GM12878 (cell line): ENCODE data around the gene SHLD1. TPM values are rescaled to one million over a fixed set of nuclear protein-coding genes. Genes with fewer than 3 reads are reported as not detected.

ENCODE experiments used
- ATAC-seq: fragments of 200-7000 bp; cut with Tn5 transposase; 3 replicates; pipeline ENCODE4 v1.9.1; 2020; ENCODE audit warnings: mild to moderate bottlenecking, moderate library complexity
- BruUV-seq: library from RNA; stranded (reverse); fragments of 400-500 nt; replicated peaks from 2 replicates; lab custom pipeline; 2021; lab: Mats Ljungman, UMichigan
- CTCF ChIA-PET: fragments of 300-600 bp; sonication (Branson Sonifier 250); formaldehyde crosslinking; extraction: SDS; loops from one replicate; lab custom pipeline; 2021; ENCODE audit warnings: inconsistent platforms; lab: Yijun Ruan, JAX
- POLR2A ChIA-PET: fragments of 350-600 bp; formaldehyde crosslinking; extraction: SDS; loops from one replicate; lab custom pipeline; 2021; ENCODE audit warnings: inconsistent platforms; lab: Charles Lee
- RAD21 ChIA-PET: fragments of 300-600 bp; sonication (Branson Sonifier 250); formaldehyde crosslinking; loops from one replicate; lab custom pipeline; 2023; ENCODE audit warnings: antibody characterized with exemption; ENCODE audit not compliant: unreplicated experiment; lab: Charles Lee
- SMC1A ChIA-PET: fragments of 300-600 bp; sonication (Branson Sonifier 250); formaldehyde crosslinking; loops from one replicate; lab custom pipeline; 2023; ENCODE audit not compliant: unreplicated experiment, uncharacterized antibody; lab: Charles Lee
- DNase-seq: peaks from one replicate; pipeline ENCODE4 v3.0.0-alpha.2; 2011; ENCODE audit warnings: low read depth, low spot score
- FAIRE-seq: peaks from 3 replicates; lab custom pipeline; 2011; peaks lifted over from hg19 to GRCh38; lab: Jason Lieb, UNC
- H2AFZ ChIP-seq: 2 replicates; pipeline ENCODE4 v1.6.0; 2011; ENCODE audit warnings: low read depth, low read length, control low read depth; ENCODE audit not compliant: control insufficient read depth
- H3K27ac ChIP-seq: 2 replicates; pipeline ENCODE4 v1.5.1; 2011; ENCODE audit warnings: control low read depth; ENCODE audit not compliant: control insufficient read depth, insufficient read depth
- H3K27me3 ChIP-seq, 2 experiments: replicated peaks in 1 of 2; 2 replicates each; pipeline versions ENCODE4 v1.6.0 to v1.6.1; 2011; ENCODE audit warnings: low read length in 1 of 2; ENCODE audit not compliant: control insufficient read depth in 2 of 2, insufficient read depth in 2 of 2
- H3K36me3 ChIP-seq, 2 experiments: 2 replicates each; pipeline ENCODE4 v1.5.1; 2011; ENCODE audit warnings: low read length in 1 of 2; ENCODE audit not compliant: control insufficient read depth in 2 of 2, insufficient read depth in 2 of 2
- H3K4me1 ChIP-seq: 2 replicates; pipeline ENCODE4 v1.6.1; 2011; ENCODE audit warnings: mild to moderate bottlenecking, low read length, moderate library complexity, mixed read lengths; ENCODE audit not compliant: control insufficient read depth, insufficient read depth
- H3K4me2 ChIP-seq: 2 replicates; pipeline ENCODE4 v1.6.0; 2011; ENCODE audit warnings: control low read depth; ENCODE audit not compliant: control insufficient read depth, insufficient read depth
- H3K4me3 ChIP-seq: fragments of 200-600 bp; sonication (generic); 2 replicates; pipeline ENCODE4 v1.5.1; 2016
- H3K79me2 ChIP-seq: 2 replicates; pipeline ENCODE4 v1.6.0; 2011; ENCODE audit warnings: low read length; ENCODE audit not compliant: control insufficient read depth, insufficient read depth
- H3K9ac ChIP-seq: 2 replicates; pipeline ENCODE4 v1.8.0; 2011; ENCODE audit warnings: low read length, control low read depth, mixed read lengths; ENCODE audit not compliant: control insufficient read depth, insufficient read depth
- H3K9me3 ChIP-seq: replicated peaks from 3 replicates; pipeline ENCODE4 v1.5.1; 2011; ENCODE audit warnings: mild to moderate bottlenecking, low read length; ENCODE audit not compliant: control insufficient read depth, insufficient read depth
- H4K20me1 ChIP-seq: 2 replicates; pipeline ENCODE4 v1.6.0; 2011; ENCODE audit not compliant: control insufficient read depth, insufficient read depth
- BACH1 ChIP-seq: fragments of 450-650 bp; IDR thresholded peaks from 2 replicates; pipeline ENCODE4 v1.6.1; 2017; ENCODE audit warnings: mild to moderate bottlenecking, borderline replicate concordance
- FOXM1 ChIP-seq: IDR thresholded peaks from 2 replicates; pipeline ENCODE4 v1.6.1; 2012; ENCODE audit warnings: low read depth, mild to moderate bottlenecking, inconsistent platforms, low read length, moderate library complexity
- POLR2AphosphoS5 ChIP-seq: IDR thresholded peaks from 2 replicates; pipeline ENCODE4 v1.6.1; 2011; ENCODE audit warnings: mild to moderate bottlenecking, low read length, inconsistent platforms
- SREBF1 ChIP-seq: IDR thresholded peaks from 2 replicates; pipeline ENCODE4 v1.6.1; 2012; ENCODE audit warnings: mild to moderate bottlenecking, low read length
- ZBED1 ChIP-seq: IDR thresholded peaks from 2 replicates; pipeline ENCODE4 v1.6.1; 2016; ENCODE audit warnings: borderline replicate concordance
- WGBS: methylation state at CpG from one replicate; pipeline ENCODE4 v1.1.6; 2016; ENCODE audit warnings: low lambda C conversion rate; ENCODE audit not compliant: insufficient replicate concordance, insufficient coverage; ENCODE audit errors: missing lambda C conversion rate; 5-methylcytosine and 5-hydroxymethylcytosine counted together
- in situ Hi-C: fragments of 300-500 bp; cut with MboI; formaldehyde crosslinking; loops from 9 replicates; pipeline ENCODE4 v1.14.3; 2018; ENCODE audit warnings: mixed read lengths
- intact Hi-C: fragments of 100-400 bp; cut with micrococcal nuclease; formaldehyde crosslinking; loops from one replicate; pipeline ENCODE4 v1.14.2; 2022; ENCODE audit not compliant: unreplicated experiment
- polyA plus RNA-seq, 11 experiments: library from polyadenylated mRNA; depleted of rRNA in 4 of 11; unstranded in 6 of 11; stranded (reverse) in 5 of 11; fragments of >200 nt; fragmentation: Nextera tagmentation in 4 of 11; fragmentation: Illumina TruSeq in 1 of 11; extraction: Ambion mirVana in 4 of 11; extraction: Trizol in 1 of 11; gene quantifications; 1 replicate in 1 of 11; 2 replicates in 10 of 11; pipeline versions ENCODE4 v1.2.1 to v1.2.3, GENCODE V29; 2011 to 2016; ENCODE audit warnings: inconsistent platforms in 2 of 11, missing spikeins in 2 of 11, low read depth in 1 of 11
- total RNA-seq, 4 experiments: library from RNA; depleted of rRNA in 3 of 4; stranded (reverse); fragments of >200 nt in 3 of 4; fragmentation: Illumina TruSeq in 1 of 4; extraction: Trizol in 1 of 4; gene quantifications; 2 replicates each; pipeline versions ENCODE4 v1.2.1 to v1.2.3, GENCODE V29; 2013 to 2021
- TF ChIP-seq, protein P1 (sequence below): IDR thresholded peaks from 2 replicates; pipeline ENCODE4 v1.6.1; 2011; ENCODE audit warnings: borderline replicate concordance, low read depth, mild to moderate bottlenecking, moderate library complexity, mixed read lengths, low read length; ENCODE audit not compliant: insufficient read depth; ENCODE audit errors: extremely low read length
- TF ChIP-seq, protein P2 (sequence below): fragments of 450-650 bp; formaldehyde crosslinking; IDR thresholded peaks from 2 replicates; pipeline ENCODE4 v1.5.0; 2022; ENCODE audit warnings: mild to moderate bottlenecking, missing genetic modification characterization
- TF ChIP-seq, protein P3 (sequence below): fragments of 450-650 bp; IDR thresholded peaks from 2 replicates; pipeline ENCODE4 v1.6.1; 2016; ENCODE audit warnings: mild to moderate bottlenecking

Gene SHLD1
- total and polyA plus RNA-seq, 10 of the 15 experiments (the other 5 are each of a cell fraction or from before 2014, with no cell fraction given): 10.8 to 70.9 (median 25.4) TPM

GRCh38 chr20:5899444-5899843 is 149.2 kb downstream of the SHLD1 start:
- H3K27me3 ChIP-seq: no peaks in the 10 kb centered on the region; a peak in 1 of 4 replicates

More at GRCh38 chr20:5899444-5899843, 149.2 kb downstream of the SHLD1 start:
- H3K9me3 ChIP-seq: no peaks in the 10 kb centered on the region
- no peak overlapping the region for H3K27ac ChIP-seq
- SMC1A ChIA-PET: interaction anchor here (0.6 kb wide), 1 partner anchor 14 kb away, joined by 3 read pairs; no protein-coding TSS in a partner anchor
- no TSS peak for BruUV-seq
- FAIRE-seq: no peak
- intact Hi-C loops: no loop called here
- no peaks in the 10 kb centered on the region for H3K79me2 ChIP-seq
- H3K4me3 ChIP-seq: no peak overlapping the region
- H3K36me3 ChIP-seq: no peaks in the 10 kb centered on the region
- RAD21 ChIA-PET: no interaction called here
- no peaks in the 10 kb centered on the region for H3K4me1 ChIP-seq
- no peak overlapping the region for H2AFZ ChIP-seq
- WGBS: 0% methylated on average over 1 of the region's 1 CpG
- CTCF ChIA-PET: no interaction called here
- POLR2A ChIA-PET: interaction anchor here (0.6 kb wide), 1 partner anchor 73 kb away, joined by 3 read pairs; no protein-coding TSS in a partner anchor
- TF ChIP-seq FOXM1 (no peak), ZBED1 (no peak), POLR2AphosphoS5 (no peak), SREBF1 (no peak), BACH1 (no peak)
- TF ChIP-seq, protein P1, sequence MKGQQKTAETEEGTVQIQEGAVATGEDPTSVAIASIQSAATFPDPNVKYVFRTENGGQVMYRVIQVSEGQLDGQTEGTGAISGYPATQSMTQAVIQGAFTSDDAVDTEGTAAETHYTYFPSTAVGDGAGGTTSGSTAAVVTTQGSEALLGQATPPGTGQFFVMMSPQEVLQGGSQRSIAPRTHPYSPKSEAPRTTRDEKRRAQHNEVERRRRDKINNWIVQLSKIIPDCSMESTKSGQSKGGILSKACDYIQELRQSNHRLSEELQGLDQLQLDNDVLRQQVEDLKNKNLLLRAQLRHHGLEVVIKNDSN: no peak
- TF ChIP-seq, protein P2, sequence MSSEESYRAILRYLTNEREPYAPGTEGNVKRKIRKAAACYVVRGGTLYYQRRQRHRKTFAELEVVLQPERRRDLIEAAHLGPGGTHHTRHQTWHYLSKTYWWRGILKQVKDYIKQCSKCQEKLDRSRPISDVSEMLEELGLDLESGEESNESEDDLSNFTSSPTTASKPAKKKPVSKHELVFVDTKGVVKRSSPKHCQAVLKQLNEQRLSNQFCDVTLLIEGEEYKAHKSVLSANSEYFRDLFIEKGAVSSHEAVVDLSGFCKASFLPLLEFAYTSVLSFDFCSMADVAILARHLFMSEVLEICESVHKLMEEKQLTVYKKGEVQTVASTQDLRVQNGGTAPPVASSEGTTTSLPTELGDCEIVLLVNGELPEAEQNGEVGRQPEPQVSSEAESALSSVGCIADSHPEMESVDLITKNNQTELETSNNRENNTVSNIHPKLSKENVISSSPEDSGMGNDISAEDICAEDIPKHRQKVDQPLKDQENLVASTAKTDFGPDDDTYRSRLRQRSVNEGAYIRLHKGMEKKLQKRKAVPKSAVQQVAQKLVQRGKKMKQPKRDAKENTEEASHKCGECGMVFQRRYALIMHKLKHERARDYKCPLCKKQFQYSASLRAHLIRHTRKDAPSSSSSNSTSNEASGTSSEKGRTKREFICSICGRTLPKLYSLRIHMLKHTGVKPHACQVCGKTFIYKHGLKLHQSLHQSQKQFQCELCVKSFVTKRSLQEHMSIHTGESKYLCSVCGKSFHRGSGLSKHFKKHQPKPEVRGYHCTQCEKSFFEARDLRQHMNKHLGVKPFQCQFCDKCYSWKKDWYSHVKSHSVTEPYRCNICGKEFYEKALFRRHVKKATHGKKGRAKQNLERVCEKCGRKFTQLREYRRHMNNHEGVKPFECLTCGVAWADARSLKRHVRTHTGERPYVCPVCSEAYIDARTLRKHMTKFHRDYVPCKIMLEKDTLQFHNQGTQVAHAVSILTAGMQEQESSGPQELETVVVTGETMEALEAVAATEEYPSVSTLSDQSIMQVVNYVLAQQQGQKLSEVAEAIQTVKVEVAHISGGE (CRISPR knock-in tag): no peak
- TF ChIP-seq, protein P3, sequence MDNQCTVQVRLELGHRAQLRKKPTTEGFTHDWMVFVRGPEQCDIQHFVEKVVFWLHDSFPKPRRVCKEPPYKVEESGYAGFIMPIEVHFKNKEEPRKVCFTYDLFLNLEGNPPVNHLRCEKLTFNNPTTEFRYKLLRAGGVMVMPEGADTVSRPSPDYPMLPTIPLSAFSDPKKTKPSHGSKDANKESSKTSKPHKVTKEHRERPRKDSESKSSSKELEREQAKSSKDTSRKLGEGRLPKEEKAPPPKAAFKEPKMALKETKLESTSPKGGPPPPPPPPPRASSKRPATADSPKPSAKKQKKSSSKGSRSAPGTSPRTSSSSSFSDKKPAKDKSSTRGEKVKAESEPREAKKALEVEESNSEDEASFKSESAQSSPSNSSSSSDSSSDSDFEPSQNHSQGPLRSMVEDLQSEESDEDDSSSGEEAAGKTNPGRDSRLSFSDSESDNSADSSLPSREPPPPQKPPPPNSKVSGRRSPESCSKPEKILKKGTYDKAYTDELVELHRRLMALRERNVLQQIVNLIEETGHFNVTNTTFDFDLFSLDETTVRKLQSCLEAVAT: no peak
- in situ Hi-C loops: no loop called here
- H3K4me2 ChIP-seq: no peak overlapping the region
- no peaks in the 10 kb centered on the region for H4K20me1 ChIP-seq
- no peak for DNase-seq
- ATAC-seq: no peak
- no peak overlapping the region for H3K9ac ChIP-seq
